Inferior parietal cortex (tissue), 1 donor: ENCODE data around the gene ETHE1.

Experiments
- DNase-seq: peaks from one replicate; pipeline ENCODE4 v3.0.0-alpha.2; 2016; ENCODE audit errors: extremely low spot score

ETHE1 gene

DNA sequence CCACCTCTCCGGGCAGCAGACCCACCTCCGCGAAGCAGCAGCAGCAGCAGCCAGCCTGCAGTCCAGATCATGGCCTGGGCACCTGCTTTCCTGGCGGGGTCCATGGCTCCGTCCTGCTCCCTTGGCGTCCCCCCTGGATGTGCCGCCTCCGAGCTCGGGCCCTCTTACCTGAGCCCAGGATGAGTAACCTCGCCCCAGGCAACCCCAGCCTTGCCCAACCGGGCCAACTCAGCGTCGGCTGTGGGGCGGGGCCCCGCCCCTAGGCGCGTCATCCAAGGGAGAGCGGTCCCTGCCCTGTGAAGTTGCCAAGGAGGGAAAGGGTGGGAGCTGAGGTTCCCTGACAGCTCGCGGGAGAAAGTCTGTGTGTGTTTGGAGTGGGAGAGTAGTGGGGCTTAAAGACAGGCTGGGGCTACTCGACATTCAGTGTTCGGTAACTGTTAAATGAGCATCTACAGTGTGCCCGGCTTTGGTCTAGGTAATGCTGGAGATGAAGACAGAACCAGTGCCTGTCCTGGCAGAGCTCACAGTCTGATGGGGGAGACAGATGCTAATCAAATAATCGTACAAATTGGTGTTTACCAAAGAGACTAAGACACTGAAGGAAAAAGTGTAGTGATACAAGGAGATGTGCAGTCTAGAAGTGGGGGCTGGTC is 61.4 kb downstream of the ETHE1 start, which contains the start of gene LYPD3:
Gene LYPD3 (minus strand): TSS at position 141 of the 653 bp plus-strand sequence. CDS start 37 bp downstream, at position 104.
- DNase-seq = no peak

- DNase-seq = no peak
Observed at GRCh38 chr19:43464134-43464775, 62.7 kb downstream of the ETHE1 start.

DNA sequence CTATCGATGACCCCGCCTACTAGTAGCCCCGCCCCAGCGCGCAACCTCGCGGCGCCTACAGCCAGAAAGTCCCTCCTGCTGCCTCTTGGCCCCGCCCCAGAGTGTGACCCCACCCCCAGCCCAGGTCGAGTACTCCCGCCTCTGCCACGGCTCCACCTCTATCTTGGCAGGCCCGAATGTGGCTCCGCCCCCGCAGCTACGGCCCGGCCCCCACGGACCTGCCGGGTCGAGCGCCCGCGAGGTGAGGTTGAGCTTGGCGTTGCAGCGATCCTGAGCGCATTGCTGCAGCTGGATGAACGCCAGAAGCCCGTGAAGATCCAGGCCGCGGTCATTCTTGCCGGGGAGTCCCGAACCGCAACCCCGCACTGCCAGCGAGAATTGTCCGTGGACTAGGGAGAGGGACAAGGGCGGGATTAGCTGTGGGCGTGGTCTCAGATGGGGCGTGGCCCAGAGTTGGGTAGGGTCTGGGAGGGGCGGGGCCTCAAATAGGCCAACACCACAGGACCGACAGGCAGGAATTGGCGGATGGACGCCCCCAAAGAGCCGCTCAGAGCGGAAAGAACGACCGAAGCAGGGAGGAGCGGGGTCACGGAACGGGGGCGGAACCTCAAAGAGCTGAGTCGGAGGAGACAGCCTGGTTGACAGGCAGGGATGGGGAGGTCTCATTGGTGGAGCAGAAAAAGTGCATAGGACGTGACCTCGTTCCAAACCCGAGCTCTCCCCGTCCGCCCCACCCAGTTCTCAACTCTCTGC is 63.4 kb downstream of the ETHE1 start:
- peak; percentile 74 for DNase-seq

- no peak for DNase-seq
Observed at GRCh38 chr19:43462785-43463380, 64.1 kb downstream of the ETHE1 start.

DNA sequence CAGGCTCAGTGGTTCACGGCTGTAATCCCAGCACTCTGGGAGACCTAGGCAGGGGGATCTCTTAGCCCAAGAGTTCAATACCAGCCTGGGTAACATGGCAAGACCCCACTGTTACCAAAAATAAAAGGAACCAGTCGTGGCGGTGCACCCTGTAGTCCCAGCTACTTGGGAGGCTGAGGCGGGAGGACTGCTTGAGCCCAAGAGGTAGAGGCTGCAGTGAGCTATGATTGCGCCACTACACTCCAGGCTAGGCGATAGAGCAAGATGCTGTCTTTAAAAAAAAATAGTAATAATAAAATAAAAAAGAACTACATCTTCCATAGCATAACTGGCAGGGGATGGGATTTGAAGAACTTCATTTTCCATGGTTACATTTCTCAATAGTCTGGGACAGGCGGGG is 64.6 kb downstream of the ETHE1 start:
- no peak for DNase-seq

DNA sequence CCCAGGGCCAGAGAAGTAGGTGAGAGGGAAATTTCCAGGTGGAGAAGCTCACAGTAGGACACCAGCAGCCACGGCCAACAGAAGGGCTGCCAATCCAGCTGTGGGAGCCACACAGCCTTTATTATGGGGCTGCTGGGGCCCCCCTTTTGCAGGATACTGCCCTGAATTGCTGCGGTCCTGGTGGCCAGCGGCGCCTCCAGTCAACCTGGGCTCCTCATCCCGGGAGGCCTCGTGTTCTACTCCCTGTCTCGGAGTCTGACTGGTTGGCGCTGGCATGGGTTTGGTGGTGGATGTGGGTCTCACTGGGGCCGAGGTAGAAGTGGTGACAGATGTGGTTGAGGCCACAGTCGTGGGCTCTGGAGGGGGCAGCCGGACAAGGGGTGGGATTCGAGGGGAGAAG is 65.7 kb downstream of the ETHE1 start:
- no peak for DNase-seq

GRCh38 chr19:43460362-43461016 is 66.5 kb downstream of the ETHE1 start:
- no peak for DNase-seq

- no peak for DNase-seq
Observed at GRCh38 chr19:43457809-43458208, 69.2 kb downstream of the ETHE1 start.
